H9 (cell line): ENCODE data around the gene YAP1. TPM values are rescaled to one million over a fixed set of nuclear protein-coding genes. Genes with fewer than 3 reads are reported as not detected.
A peak's percentile ranks its signal among the peaks of the same experiment; 100 is the strongest.

ENCODE experiments used
- DNase-seq: peaks from one replicate; pipeline ENCODE4 v3.0.0-alpha.2; 2017
- H2AFZ ChIP-seq: one replicate; pipeline ENCODE4 v1.6.1; 2013; ENCODE audit warnings: mild to moderate bottlenecking, low read length, control low read depth, moderate library complexity
- H2AK5ac ChIP-seq: 2 replicates; pipeline ENCODE4 v1.6.1; 2013; ENCODE audit warnings: low read length, control low read depth, mixed read lengths; ENCODE audit not compliant: insufficient read length
- H2BK120ac ChIP-seq: one replicate; pipeline ENCODE4 v1.6.1; 2013; ENCODE audit warnings: low read depth, mild to moderate bottlenecking, low read length, control low read depth, inconsistent platforms; ENCODE audit not compliant: poor library complexity, severe bottlenecking
- H2BK12ac ChIP-seq: 2 replicates; pipeline ENCODE4 v1.6.1; 2013; ENCODE audit warnings: low read length, control low read depth, mixed read lengths, low read depth; ENCODE audit not compliant: insufficient read length
- H2BK15ac ChIP-seq: 2 replicates; pipeline ENCODE4 v1.6.1; 2013; ENCODE audit warnings: low read depth, low read length, control low read depth
- H2BK20ac ChIP-seq: one replicate; pipeline ENCODE4 v1.6.1; 2013; ENCODE audit warnings: low read depth, mild to moderate bottlenecking, low read length, control low read depth, inconsistent platforms; ENCODE audit not compliant: poor library complexity, severe bottlenecking
- H2BK5ac ChIP-seq: 2 replicates; pipeline ENCODE4 v1.6.1; 2013; ENCODE audit warnings: low read length, control low read depth, mixed read lengths; ENCODE audit not compliant: insufficient read length
- H3K14ac ChIP-seq: 2 replicates; pipeline ENCODE4 v1.6.1; 2013; ENCODE audit warnings: low read length, control low read depth; ENCODE audit not compliant: insufficient read depth
- H3K18ac ChIP-seq: 2 replicates; pipeline ENCODE4 v1.6.1; 2013; ENCODE audit warnings: low read depth, mild to moderate bottlenecking, mixed read lengths, low read length, control low read depth; ENCODE audit not compliant: insufficient read length
- H3K23ac ChIP-seq: 2 replicates; pipeline ENCODE4 v1.6.1; 2013; ENCODE audit warnings: low read length, control low read depth, mixed read lengths, low read depth; ENCODE audit not compliant: insufficient read length
- H3K23me2 ChIP-seq: 2 replicates; pipeline ENCODE4 v1.6.1; 2013; ENCODE audit warnings: low read depth, mild to moderate bottlenecking, mixed read lengths, low read length, control low read depth; ENCODE audit not compliant: insufficient read length, poor library complexity, severe bottlenecking
- H3K27ac ChIP-seq: 2 replicates; pipeline ENCODE4 v1.5.1; 2013; ENCODE audit warnings: low read length, control low read depth, mixed read lengths, low read depth; ENCODE audit not compliant: insufficient read length
- H3K27me3 ChIP-seq: 2 replicates; pipeline ENCODE4 v1.6.1; 2013; ENCODE audit warnings: low read length, control low read depth, inconsistent platforms; ENCODE audit not compliant: insufficient read depth
- H3K4ac ChIP-seq: 2 replicates; pipeline ENCODE4 v1.6.1; 2013; ENCODE audit warnings: low read depth, mild to moderate bottlenecking, control low read depth, inconsistent platforms, low read length, moderate library complexity
- H3K4me1 ChIP-seq: 2 replicates; pipeline ENCODE4 v1.6.1; 2013; ENCODE audit warnings: low read length, control low read depth, inconsistent platforms; ENCODE audit not compliant: insufficient read depth
- H3K4me2 ChIP-seq: 2 replicates; pipeline ENCODE4 v1.6.1; 2013; ENCODE audit warnings: low read length, control low read depth, mixed read lengths; ENCODE audit not compliant: insufficient read length, insufficient read depth
- H3K56ac ChIP-seq: 2 replicates; pipeline ENCODE4 v1.6.1; 2013; ENCODE audit warnings: low read depth, mild to moderate bottlenecking, mixed read lengths, low read length, control low read depth; ENCODE audit not compliant: insufficient read length
- H3K79me1 ChIP-seq: 2 replicates; pipeline ENCODE4 v1.6.1; 2013; ENCODE audit warnings: low read depth, mild to moderate bottlenecking, moderate library complexity, low read length, control low read depth, inconsistent platforms; ENCODE audit not compliant: insufficient read depth, poor library complexity, severe bottlenecking
- H3K79me2 ChIP-seq: 2 replicates; pipeline ENCODE4 v1.6.1; 2013; ENCODE audit warnings: low read length, control low read depth, inconsistent platforms; ENCODE audit not compliant: insufficient read depth
- H3K9ac ChIP-seq: 2 replicates; pipeline ENCODE4 v1.6.1; 2013; ENCODE audit warnings: low read length, control low read depth, mixed read lengths; ENCODE audit not compliant: insufficient read length; ENCODE audit errors: extremely low read depth
- H3K9me3 ChIP-seq: one replicate; pipeline ENCODE4 v1.6.1; 2013; ENCODE audit warnings: low read depth, low read length, inconsistent platforms; ENCODE audit not compliant: control insufficient read depth
- H3T11ph ChIP-seq: one replicate; pipeline ENCODE4 v1.6.1; 2013; ENCODE audit warnings: mild to moderate bottlenecking, low read length, control low read depth, inconsistent platforms
- H4K20me1 ChIP-seq: one replicate; pipeline ENCODE4 v1.6.1; 2013; ENCODE audit not compliant: control insufficient read depth, insufficient read length, insufficient read depth
- H4K5ac ChIP-seq: 2 replicates; pipeline ENCODE4 v1.6.1; 2013; ENCODE audit warnings: low read depth, mild to moderate bottlenecking, mixed read lengths, low read length, control low read depth; ENCODE audit not compliant: insufficient read length
- H4K8ac ChIP-seq: replicated peaks from 2 replicates; pipeline ENCODE4 v1.6.1; 2013; ENCODE audit warnings: low read length, control low read depth, mixed read lengths, low read depth; ENCODE audit not compliant: insufficient read length
- H4K91ac ChIP-seq: 2 replicates; pipeline ENCODE4 v1.6.1; 2013; ENCODE audit warnings: low read depth, mild to moderate bottlenecking, moderate library complexity, mixed read lengths, low read length, control low read depth; ENCODE audit not compliant: insufficient read length
- H3K27ac Mint-ChIP-seq, 3 experiments: 2 replicates in 2 of 3; 3 replicates in 1 of 3; pipeline ENCODE4 v1.8.0; 2020 to 2021; ENCODE audit warnings: mixed read lengths in 3 of 3, mild to moderate bottlenecking in 1 of 3, moderate library complexity in 1 of 3
- H3K27me3 Mint-ChIP-seq: 2 replicates; pipeline ENCODE4 v1.8.0; 2021; ENCODE audit warnings: low read depth, mild to moderate bottlenecking, moderate library complexity, mixed read lengths
- H3K36me3 Mint-ChIP-seq, 3 experiments: 2 replicates in 2 of 3; 3 replicates in 1 of 3; pipeline ENCODE4 v1.8.0; 2020 to 2021; ENCODE audit warnings: low read depth in 3 of 3, mixed read lengths in 3 of 3; ENCODE audit not compliant: insufficient read depth in 1 of 3
- H3K4me1 Mint-ChIP-seq, 2 experiments: 2 replicates each; pipeline ENCODE4 v1.8.0; 2020; ENCODE audit warnings: mixed read lengths in 2 of 2
- H3K4me3 Mint-ChIP-seq, 2 experiments: 2 replicates in 1 of 2; 3 replicates in 1 of 2; pipeline ENCODE4 v1.8.0; 2020 to 2021; ENCODE audit warnings: mild to moderate bottlenecking in 2 of 2, mixed read lengths in 2 of 2, moderate library complexity in 1 of 2
- H3K9me3 Mint-ChIP-seq, 2 experiments: 2 replicates in 1 of 2; 3 replicates in 1 of 2; pipeline ENCODE4 v1.8.0; 2020; ENCODE audit warnings: mild to moderate bottlenecking in 2 of 2, mixed read lengths in 2 of 2, moderate library complexity in 1 of 2
- CTCF ChIP-seq: fragments of 200-600 bp; sonication (generic); conservative IDR thresholded peaks from 3 replicates; pipeline ENCODE4 v1.8.0; 2021; ENCODE audit warnings: antibody characterized with exemption, mild to moderate bottlenecking
- WGBS: extraction: QIAGEN DNeasy Blood & Tissue Kit; methylation state at CpG from one replicate; pipeline ENCODE4 v1.1.7; 2013; ENCODE audit warnings: missing lambda C conversion rate, low lambda C conversion rate, mixed read lengths; ENCODE audit not compliant: insufficient read length; ENCODE audit errors: extremely low coverage; 5-methylcytosine and 5-hydroxymethylcytosine counted together
- total RNA-seq: library from RNA; stranded (reverse); gene quantifications from 2 replicates; pipeline ENCODE4 v1.2.1, GENCODE V29; 2021

The YAP1 gene
- total RNA-seq, 1 experiment from 2014 or later = 124 TPM

DNA sequence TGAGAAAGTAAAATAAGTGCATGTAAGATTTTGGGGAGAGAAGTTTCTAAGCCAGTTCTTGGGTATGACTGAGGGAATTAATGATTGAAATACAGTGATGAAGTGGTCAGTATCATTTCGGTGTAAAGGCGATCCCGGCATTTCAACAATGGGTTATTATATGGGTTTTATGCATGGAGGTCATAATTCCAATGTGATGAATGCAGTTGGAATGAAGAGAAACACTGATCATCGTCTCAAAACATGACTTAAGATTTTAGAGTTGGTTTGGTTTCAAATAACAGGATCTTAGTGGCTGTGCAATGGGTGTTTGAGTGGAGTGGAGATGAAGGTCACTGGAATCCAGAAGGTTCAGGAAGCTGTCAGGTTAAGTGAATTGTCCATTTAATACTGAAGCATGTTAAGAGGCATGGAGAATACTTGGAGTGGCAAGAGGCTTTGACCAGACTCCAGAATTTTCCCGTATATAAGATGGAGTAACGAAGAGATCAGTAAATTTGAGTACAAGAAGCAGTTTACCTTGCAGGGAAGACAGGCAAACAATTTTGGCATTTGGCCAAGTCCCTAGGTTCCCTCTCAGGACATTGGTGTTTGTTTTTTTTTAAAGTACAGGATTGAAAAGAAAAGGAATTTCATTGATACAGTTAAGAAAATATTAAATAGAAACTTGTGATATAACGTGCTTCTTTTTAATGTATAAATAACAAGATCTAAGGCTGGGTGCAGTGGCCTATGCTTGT is 110.7 kb downstream of the YAP1 start:
- TF ChIP-seq CTCF = no peak
- Histone ChIP-seq H2BK20ac (no peak overlapping the region), H4K5ac (no peak overlapping the region), H3K27ac (no peak overlapping the region), H2BK5ac (no peak overlapping the region), H2AK5ac (no peak overlapping the region), H3K79me2 (no peaks in the 10 kb centered on the region), H3K56ac (no peak overlapping the region), H3K4me2 (no peak overlapping the region), H3K9ac (no peak overlapping the region), H2AFZ (no peak overlapping the region), H3K4ac (no peak overlapping the region), H3K79me1 (no peaks in the 10 kb centered on the region), H3K23ac (no peak overlapping the region), H3K27me3 (no peaks in the 10 kb centered on the region), H4K20me1 (no peaks in the 10 kb centered on the region), H4K91ac (no peak overlapping the region), H2BK15ac (no peak overlapping the region), H3K18ac (no peak overlapping the region), H2BK120ac (no peak overlapping the region), H3K9me3 (no peaks in the 10 kb centered on the region), H3K4me1 (no peaks in the 10 kb centered on the region), H2BK12ac (no peak overlapping the region), H3T11ph (no peak overlapping the region), H3K14ac (no peak overlapping the region), H4K8ac (no peak overlapping the region), H3K23me2 (no peaks in the 10 kb centered on the region)
- no CpG with 5 or more reads among the region's 7 CpGs for WGBS
- no peaks in the 10 kb centered on the region for H3K27me3 Mint-ChIP-seq
- H3K4me3 Mint-ChIP-seq = no peak overlapping the region
- peaks cover 7 to 55% (median 34%) of the 10 kb centered on the region in 3 experiments; a peak in 6 of 7 replicates for H3K36me3 Mint-ChIP-seq
- peak overlapping the region in 1 of 3 experiments; percentile 26; a peak in 2 of 7 replicates for H3K27ac Mint-ChIP-seq
- H3K4me1 Mint-ChIP-seq = peaks cover 4 to 5% of the 10 kb centered on the region in 2 experiments
- no peaks in the 10 kb centered on the region for H3K9me3 Mint-ChIP-seq
- no peak for DNase-seq
